HG02763 (cell line): ENCODE results near the gene FOXJ2.
"Not testable (repeated sequence)": the region's sequence is repeated elsewhere in the genome, so short reads cannot be mapped to it uniquely, and the experiment has no call there.

ENCODE experiments used
- ATAC-seq: cut with Tn5 transposase; IDR thresholded peaks from one replicate; pipeline ENCODE4 v1.9.1; 2021; ENCODE audit warnings: mild to moderate bottlenecking, moderate library complexity; ENCODE audit not compliant: unreplicated experiment

FOXJ2 gene

DNA sequence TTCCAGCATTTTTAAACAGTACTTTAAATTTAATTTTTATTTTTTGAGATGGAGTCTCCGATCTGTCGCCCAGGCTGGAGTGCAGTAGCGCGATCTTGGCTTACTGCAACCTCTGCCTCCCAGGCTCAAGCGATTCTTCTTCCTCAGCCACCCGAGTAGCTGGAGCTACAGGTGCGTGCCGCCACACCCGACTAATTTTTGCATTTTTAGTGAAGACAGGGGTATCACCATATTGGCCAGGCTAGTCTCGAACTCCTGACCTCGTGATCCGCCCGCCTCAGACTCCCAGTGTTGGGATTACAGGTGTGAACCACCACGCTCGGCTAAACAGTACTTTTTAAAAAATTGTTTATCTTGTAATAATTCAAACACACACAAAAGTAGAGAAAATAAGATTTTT, 4.2 kb upstream of the FOXJ2 start:
- no peak for ATAC-seq

GRCh38 chr12:8030189-8030588, 2.3 kb upstream of the FOXJ2 start:
- no peak for ATAC-seq

DNA sequence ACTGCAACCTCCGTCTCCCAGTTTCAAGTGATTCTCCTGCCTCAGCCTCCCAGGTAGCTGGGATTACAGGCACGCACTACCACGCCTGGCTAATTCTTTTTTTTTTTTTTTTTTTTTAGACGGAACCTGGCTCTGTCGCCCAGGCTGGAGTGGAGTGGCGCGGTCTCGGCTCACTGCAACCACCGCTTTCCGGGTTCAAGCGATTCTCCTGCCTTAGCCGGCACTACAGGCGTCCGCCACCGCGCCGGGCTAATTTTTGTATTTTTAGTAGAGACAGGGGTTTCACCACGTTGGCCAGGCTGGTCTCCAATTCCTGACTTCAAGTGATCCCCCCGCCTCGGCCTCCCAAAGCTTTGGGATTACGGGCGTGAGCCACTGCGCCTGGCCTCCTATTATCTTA, 1.5 kb upstream of the FOXJ2 start:
- ATAC-seq: not testable (repeated sequence)

DNA sequence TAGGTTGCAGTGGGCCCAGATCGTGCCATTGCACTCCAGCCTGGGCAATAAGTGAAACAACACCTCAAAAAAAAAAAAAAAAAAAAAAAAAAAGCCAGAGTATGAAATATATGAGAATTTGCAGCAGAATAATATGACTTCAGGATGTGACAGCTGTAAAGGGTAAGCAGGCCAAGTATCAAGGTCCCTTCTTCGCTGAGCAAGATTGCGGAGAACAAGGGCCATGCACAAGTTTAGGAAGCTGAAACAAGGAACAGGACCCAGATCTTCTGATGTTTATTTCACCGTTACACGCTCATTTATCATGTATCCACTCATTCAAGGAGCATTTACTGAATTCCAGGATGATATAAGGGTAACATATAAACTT, 659 bp upstream of the FOXJ2 start:
- ATAC-seq: no peak

- ATAC-seq: peak; percentile 1
Observed at GRCh38 chr12:8033153-8034044, 883 bp downstream of the FOXJ2 start.

DNA sequence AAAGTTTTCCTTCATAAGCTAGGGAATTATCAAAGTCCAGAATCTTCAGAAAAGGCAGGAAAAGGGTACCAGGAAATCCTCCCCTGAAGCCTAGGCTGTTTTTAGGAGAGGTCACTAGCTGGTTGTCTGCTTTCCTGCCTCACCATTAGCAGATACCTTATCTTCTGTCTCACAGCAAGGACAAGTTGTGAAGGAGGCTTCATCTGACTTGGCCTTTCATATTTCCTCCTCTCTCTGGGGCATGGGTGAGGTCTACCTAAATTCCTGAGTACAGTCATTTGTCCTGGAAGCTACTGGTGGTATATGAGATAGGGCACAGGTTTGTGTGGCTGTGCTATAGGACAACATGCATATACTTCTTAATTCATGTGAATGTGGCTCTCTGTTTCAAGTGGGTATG, 2.3 kb downstream of the FOXJ2 start:
- no peak for ATAC-seq

DNA sequence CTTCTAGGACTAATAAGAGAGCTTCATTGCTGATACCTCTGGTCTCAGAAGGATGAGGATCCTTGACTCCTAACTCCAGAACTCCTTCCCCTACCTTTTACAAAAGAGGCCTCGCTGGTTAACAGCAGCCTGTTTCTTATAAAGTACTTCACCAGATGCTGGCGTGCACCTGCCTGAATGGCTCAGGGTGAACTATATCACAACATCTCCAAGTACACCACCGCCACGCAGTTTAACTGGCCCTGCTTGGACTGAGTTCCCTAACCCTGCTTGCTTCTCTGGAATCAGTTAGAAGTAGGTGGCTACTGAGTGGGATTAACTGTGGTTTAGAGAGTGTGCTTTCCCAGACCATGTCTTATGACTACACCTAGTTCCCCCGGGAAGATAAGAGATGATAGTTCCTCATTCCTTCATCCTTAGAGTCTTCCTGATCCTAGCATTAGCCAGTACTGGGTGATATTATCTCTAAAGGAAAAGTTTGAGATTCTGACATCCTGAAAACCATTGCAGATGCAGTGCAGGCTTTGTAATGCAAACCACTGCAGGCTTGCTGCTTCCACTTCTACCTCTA, 3.0 kb downstream of the FOXJ2 start:
- ATAC-seq: no peak

DNA sequence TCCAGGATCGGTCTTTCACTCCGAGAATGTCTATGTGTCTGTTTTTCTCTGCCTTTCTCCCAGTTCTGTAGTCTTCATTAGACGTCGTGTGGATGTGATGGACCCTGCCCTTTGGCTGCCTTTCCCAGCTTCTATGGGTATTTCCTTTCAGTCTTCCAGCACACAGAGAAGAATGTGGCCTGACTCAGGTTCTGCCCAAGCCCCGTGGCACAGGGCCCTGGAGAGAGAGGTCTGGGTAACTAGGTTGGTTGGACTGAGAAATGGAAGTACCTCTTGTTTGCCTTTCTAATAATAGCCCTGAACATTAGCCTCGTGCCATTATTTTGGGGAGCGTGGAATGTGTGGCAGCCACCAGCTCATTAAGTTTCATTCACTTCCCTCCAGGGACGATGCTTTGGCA, 3.8 kb downstream of the FOXJ2 start:
- no peak for ATAC-seq

DNA sequence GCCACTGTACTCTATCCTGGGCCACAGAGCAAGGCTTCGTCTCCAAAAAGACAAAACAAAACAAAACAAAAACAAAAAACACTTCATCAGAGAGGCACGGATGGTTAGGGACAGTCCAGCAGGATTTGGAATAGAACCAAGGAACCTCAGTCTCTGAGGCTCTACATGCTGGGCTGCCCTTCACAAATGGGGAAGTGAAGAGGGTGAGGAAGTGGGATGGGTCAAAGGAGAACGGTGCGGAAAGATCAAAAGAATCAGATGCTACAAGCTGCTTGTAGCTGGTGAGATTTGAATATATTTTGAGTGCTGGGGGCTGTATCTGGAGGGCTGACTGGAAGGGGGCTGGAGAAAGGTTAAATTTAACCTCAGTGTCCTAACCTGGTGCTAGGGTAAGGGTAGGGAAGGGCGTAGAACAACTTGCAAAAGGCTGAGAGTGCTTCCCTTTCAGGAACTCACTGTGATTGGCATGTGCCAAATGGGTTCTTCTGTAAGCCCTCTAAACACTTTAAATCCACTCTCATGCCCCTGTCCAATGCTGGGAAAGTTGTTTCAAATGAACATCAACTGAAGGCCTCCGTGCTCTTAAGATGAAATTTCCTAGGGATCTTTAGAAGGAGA, 4.6 kb downstream of the FOXJ2 start:
- ATAC-seq: no peak

DNA sequence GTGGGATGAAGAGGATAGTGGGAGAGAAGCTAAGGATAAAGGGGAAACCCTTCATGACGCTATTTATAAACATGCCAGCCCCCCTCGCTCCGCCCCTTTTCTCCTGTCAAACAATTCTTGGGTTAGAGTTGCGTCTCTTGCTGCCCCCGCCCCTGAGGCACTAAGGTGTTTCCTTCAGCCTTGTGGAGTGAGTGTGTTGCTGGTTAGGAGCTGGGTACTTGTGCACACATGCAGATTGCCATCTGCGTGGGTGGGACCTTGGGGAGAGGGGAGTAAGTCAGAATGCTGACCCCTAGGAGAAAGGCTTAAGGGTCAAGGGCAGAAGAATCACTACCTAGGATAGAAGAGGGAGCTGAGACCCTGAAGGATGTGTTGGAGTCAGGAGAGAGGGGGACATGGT, 5.4 kb downstream of the FOXJ2 start:
- no peak for ATAC-seq

GRCh38 chr12:8038659-8039114, 6.2 kb downstream of the FOXJ2 start:
- ATAC-seq: no peak

GRCh38 chr12:8040791-8041190, 8.3 kb downstream of the FOXJ2 start:
- ATAC-seq: no peak

DNA sequence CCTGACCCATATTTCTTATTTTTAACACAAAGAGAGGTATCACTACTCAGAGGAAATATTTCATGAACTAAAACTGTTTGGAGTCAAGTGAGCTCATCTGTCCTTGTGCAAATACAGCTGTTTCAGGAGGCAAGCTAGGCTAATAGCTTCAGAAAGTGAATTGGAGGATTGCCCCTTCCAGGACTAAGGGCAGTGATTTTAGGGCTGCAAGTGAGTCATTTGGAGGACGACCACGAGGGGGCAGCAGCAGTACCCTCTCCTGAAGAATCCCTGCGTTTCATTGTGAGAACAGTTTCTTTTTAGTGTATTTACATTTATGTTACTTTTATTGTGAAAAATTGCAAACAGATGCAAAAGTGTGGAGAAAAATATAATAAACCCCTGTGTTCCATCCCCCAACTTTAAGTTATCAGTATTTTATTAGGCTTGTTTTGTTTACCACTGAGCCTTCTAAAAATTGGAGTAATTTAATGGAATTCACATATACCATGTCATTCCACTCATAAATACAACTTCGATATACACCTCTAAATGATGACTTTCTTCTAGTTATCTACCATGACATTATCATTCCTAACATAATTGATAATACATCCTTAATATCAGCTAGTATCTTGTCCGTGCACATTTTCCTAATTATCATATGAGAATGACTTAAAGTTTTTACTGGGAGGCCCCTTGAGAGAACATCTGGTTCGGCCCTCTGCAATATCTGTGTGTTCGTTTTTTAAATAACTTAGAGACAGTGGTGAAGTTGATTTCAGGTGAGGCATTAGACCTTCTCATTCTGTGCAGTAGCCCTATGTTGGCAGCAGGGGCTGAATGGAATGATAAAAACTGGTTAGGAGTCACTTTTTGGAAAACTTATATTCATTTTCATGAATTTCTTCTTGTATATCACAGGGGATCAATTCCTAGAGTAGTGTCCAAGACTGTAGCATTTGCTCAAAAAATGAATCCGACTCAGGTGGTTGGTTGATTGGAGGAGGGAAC, 13.7 kb downstream of the FOXJ2 start:
- no peak for ATAC-seq

GRCh38 chr12:8047842-8048241, 15.3 kb downstream of the FOXJ2 start:
- no peak for ATAC-seq

- no peak for ATAC-seq
Observed at GRCh38 chr12:8048906-8049305, 16.4 kb downstream of the FOXJ2 start.

DNA sequence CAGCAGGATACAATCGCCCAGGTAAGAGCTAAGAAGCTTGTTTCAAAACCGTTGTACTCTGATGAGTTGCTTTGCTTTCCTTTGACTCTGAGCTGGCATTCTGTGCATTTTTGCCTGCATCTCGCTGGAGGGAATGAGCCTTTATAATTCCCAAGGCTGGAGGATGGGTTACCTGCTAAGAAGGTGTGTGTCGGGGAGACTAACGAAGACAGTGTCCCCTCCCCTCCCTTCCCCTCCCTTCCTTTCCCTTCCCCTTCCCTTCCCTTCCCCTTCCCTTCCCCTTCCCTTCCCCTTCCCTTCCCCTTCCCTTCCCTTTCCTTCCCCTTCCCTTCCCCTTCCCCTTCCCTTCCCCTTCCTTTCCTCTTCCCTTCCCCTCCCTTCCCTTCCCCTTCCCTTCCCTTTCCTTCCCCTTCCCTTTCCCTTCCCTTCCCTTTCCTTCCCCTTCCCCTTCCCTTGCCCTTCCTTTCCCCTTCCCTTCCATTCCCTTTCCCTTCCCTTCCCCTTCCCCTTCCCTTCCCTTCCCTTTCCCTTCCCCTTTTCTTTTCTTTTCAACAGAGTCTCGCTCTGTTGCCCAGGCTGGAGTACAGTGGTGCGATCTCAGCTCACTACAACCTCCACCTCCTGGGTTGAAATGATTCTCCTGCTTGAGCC, 18.2 kb downstream of the FOXJ2 start:
- ATAC-seq: no peak

DNA sequence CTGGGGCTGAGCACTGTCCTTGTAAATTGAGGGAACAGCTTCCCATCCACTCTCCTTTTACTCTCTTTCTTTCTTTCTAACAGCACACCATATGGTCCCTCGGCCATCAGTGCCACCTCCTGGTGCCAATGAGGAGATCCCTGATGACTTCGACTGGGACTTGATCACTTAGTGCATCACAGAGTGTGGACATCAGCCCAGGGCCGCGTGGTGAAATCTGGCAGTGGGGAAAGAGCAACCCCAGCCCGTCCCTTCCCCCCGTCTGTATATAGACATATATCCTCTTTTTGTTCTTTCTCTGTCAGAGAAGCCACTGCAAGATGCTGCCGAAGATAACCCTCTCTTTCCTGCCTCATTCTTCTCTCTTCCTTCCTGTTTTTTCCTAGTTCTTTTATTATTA, 20.2 kb downstream of the FOXJ2 start:
- no peak for ATAC-seq

DNA sequence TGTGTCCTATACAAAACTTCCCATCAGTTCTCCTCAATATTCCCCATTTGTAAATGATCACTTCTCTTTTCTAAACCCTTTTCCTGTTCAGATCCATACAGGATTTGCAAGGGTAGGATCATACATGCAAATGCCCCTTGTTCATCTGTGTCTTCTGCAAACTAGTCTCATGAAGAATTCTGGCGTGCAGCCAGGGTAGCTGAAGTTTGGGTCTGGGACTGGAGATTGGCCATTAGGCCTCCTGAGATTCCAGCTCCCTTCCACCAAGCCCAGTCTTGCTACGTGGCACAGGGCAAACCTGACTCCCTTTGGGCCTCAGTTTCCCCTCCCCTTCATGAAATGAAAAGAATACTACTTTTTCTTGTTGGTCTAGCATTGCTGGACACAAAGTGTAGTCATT, 22.3 kb downstream of the FOXJ2 start:
- no peak for ATAC-seq

DNA sequence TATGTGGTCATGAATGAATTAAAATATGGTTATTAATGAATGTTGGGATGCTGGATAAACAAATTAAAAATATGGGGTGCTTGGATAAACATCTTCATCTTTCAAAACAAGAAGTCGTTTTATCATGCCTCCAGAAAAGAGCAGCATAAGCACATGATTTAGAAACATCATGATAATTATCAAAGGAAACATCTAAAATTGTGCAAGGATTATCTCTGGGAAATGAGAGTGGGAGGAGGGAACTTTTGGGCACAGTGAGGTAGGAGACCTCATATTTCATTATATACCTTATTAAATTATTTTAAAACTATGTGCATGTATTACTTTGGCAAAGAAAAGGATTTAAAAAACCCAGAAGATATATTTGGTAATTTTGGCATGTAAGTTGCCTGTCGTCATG, 24.8 kb downstream of the FOXJ2 start:
- no peak for ATAC-seq

DNA sequence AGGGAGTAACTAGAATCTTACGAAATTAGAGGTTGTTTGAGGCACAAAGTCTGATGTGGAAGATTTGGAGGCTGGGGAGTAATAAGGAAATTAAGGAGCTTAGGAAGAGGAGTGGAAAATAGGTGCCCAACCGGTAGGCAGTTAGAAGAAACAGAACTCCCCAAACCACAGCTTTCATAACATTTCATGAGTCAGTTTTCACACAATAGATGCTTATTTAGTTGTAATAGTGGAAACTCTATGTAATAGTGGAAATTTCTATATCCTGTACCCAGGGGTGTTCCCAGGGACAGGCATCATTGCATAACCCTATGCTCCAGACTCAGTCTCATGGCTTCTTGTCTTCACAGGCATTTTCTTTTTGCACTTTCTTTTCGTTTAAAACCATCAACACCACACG, 25.3 kb downstream of the FOXJ2 start:
- ATAC-seq: no peak
